ENCODE measurements around the gene PSMA3. TPM values are rescaled to one million over a fixed set of nuclear protein-coding genes. Genes with fewer than 3 reads are reported as not detected.

PSMA3 gene
- total RNA-seq, 1 donor from 2014 or later: 222 TPM

GRCh38 chr14:58297762-58298476 lies 53.3 kb downstream of the PSMA3 start:
- no peak for TF ChIP-seq CTCF (conservative IDR thresholded peaks at IDR 0.05)

GRCh38 chr14:58298477-58299400 lies 54.1 kb downstream of the PSMA3 start, which contains the start of gene ARID4A:
Gene ARID4A, plus strand, starts transcription at chr14:58298555. Its CDS starts 1,300 bp downstream, at chr14:58299855.
- H3K9me3 Mint-ChIP-seq: no peaks in the 10 kb centered on the region
- peak; percentile 59 for DNase-seq (ENCODE audit: low read depth, low spot score)
- no peak within 1 kb of the TSS for H3K27ac Mint-ChIP-seq (ENCODE audit: unreplicated experiment)
- H3K4me1 Mint-ChIP-seq: peaks cover 22% of the 10 kb centered on the region
- no peak for TF ChIP-seq CTCF (conservative IDR thresholded peaks at IDR 0.05)
- H3K27me3 Mint-ChIP-seq (ENCODE audit: low read depth): no peaks in the 10 kb centered on the region
- peak within 1 kb of the TSS; percentile 98 for H3K4me3 Mint-ChIP-seq
- peaks cover 6% of the 10 kb centered on the region for H3K36me3 Mint-ChIP-seq (ENCODE audit: low read depth)

More at GRCh38 chr14:58297762-58298476, 53.3 kb downstream of the PSMA3 start:
- DNase-seq (ENCODE audit: low read depth, low spot score): peak; percentile 92
- Mint-ChIP-seq H3K9me3 (no peaks in the 10 kb centered on the region), H3K4me3 (no peak overlapping the region), H3K4me1 (peaks cover 22% of the 10 kb centered on the region), H3K27me3 (ENCODE audit: low read depth) (no peaks in the 10 kb centered on the region), H3K36me3 (ENCODE audit: low read depth) (peaks cover 2% of the 10 kb centered on the region), H3K27ac (ENCODE audit: unreplicated experiment) (no peak overlapping the region)

GRCh38 chr14:58299401-58300330 lies 55.0 kb downstream of the PSMA3 start:
- peak; percentile 24 for DNase-seq (ENCODE audit: low read depth, low spot score)
- Mint-ChIP-seq H3K4me1 (peaks cover 22% of the 10 kb centered on the region), H3K4me3 (peak overlapping the region; percentile 98), H3K36me3 (ENCODE audit: low read depth) (peaks cover 3% of the 10 kb centered on the region), H3K27me3 (ENCODE audit: low read depth) (no peaks in the 10 kb centered on the region), H3K9me3 (no peaks in the 10 kb centered on the region), H3K27ac (ENCODE audit: unreplicated experiment) (peak overlapping the region; percentile 79)
- no peak for TF ChIP-seq CTCF (conservative IDR thresholded peaks at IDR 0.05)

GRCh38 chr14:58301416-58301815 lies 56.8 kb downstream of the PSMA3 start:
- no peak for TF ChIP-seq CTCF (conservative IDR thresholded peaks at IDR 0.05)
- Mint-ChIP-seq H3K36me3 (ENCODE audit: low read depth) (peaks cover 8% of the 10 kb centered on the region), H3K27me3 (ENCODE audit: low read depth) (no peaks in the 10 kb centered on the region), H3K4me3 (no peak overlapping the region), H3K27ac (ENCODE audit: unreplicated experiment) (no peak overlapping the region), H3K4me1 (peaks cover 15% of the 10 kb centered on the region), H3K9me3 (no peaks in the 10 kb centered on the region)
- no peak for DNase-seq (ENCODE audit: low read depth, low spot score)

- peaks cover 13% of the 10 kb centered on the region for H3K36me3 Mint-ChIP-seq (ENCODE audit: low read depth)
- no peaks in the 10 kb centered on the region for H3K27me3 Mint-ChIP-seq (ENCODE audit: low read depth)
- no peak for TF ChIP-seq CTCF (conservative IDR thresholded peaks at IDR 0.05)
- H3K27ac Mint-ChIP-seq (ENCODE audit: unreplicated experiment): no peak overlapping the region
- no peaks in the 10 kb centered on the region for H3K4me1 Mint-ChIP-seq
- DNase-seq (ENCODE audit: low read depth, low spot score): no peak
- H3K9me3 Mint-ChIP-seq: no peaks in the 10 kb centered on the region
- H3K4me3 Mint-ChIP-seq: no peak overlapping the region
Observed at GRCh38 chr14:58305730-58306129, 61.1 kb downstream of the PSMA3 start.
